Neural progenitor cell (in vitro differentiated cells): ENCODE measurements around the gene MMP17.

Experiments
- EZH2 ChIP-seq: fragments of 200-600 bp; sonication (generic); IDR thresholded peaks from 2 replicates; pipeline ENCODE4 v1.6.1; 2017; ENCODE audit warnings: antibody characterized with exemption, mild to moderate bottlenecking, moderate library complexity
- EZH2phosphoT487 ChIP-seq: fragments of 200-600 bp; sonication (generic); IDR thresholded peaks from 2 replicates; pipeline ENCODE4 v1.6.1; 2017; ENCODE audit warnings: antibody characterized with exemption
- TF ChIP-seq, protein P1 (sequence below): fragments of 200-600 bp; sonication (generic); IDR thresholded peaks from 2 replicates; pipeline ENCODE4 v1.5.1; 2017; ENCODE audit warnings: antibody characterized with exemption, mild to moderate bottlenecking

DNA sequence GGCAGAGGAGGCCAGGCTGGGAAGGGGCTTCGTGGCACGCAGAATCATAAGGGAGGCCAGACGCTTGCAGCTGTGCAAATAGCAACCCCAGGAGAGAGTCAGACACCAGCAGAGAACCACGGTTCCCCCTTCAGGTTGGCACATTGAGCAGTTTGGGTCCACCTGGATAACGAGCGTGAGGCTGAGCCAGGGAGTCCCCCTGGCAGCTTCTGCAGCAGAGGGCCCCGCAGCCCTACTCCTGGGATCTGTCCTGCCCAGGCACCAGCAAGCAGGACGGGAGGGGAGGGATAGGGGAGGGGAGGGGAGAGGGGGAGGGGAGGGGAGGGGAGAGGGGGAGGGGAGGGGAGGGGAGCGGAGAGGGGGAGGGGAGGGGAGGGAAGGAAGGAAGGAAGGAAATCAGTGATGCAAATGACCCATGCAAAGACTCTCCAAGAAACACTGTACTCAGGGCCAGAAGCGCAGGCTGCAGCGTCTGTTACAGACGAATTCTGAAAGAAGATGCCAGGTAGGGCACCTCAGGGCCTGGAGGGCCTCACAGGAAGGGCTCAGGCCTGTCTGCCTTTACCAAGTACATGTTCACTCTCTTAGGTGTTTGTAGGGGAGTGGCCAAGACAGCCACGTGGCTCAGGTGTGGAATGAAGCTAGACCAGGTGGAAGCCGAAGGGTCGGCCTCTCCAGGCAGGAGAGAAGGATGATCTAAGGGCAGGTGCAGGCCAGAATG lies 32.3 kb upstream of the MMP17 start:
- TF ChIP-seq, protein P1, sequence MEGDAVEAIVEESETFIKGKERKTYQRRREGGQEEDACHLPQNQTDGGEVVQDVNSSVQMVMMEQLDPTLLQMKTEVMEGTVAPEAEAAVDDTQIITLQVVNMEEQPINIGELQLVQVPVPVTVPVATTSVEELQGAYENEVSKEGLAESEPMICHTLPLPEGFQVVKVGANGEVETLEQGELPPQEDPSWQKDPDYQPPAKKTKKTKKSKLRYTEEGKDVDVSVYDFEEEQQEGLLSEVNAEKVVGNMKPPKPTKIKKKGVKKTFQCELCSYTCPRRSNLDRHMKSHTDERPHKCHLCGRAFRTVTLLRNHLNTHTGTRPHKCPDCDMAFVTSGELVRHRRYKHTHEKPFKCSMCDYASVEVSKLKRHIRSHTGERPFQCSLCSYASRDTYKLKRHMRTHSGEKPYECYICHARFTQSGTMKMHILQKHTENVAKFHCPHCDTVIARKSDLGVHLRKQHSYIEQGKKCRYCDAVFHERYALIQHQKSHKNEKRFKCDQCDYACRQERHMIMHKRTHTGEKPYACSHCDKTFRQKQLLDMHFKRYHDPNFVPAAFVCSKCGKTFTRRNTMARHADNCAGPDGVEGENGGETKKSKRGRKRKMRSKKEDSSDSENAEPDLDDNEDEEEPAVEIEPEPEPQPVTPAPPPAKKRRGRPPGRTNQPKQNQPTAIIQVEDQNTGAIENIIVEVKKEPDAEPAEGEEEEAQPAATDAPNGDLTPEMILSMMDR: no peak
- TF ChIP-seq EZH2phosphoT487: no peak
- TF ChIP-seq EZH2: no peak
